Sigmoid colon (tissue), 4 donors: Measurements from ENCODE around the gene PDE6B.

Experiments
- CTCF ChIP-seq, 4 experiments: fragments of 450-650 bp in 3 of 4; fragments of 200-600 bp in 1 of 4; IDR thresholded peaks; one replicate each; pipeline ENCODE4 v1.5.1; 2016 to 2019; ENCODE audit warnings: antibody characterized with exemption in 4 of 4, mild to moderate bottlenecking in 3 of 4, moderate library complexity in 2 of 4
- POLR2AphosphoS5 ChIP-seq, 4 donors: sonication (generic); formaldehyde crosslinking; IDR thresholded peaks; one replicate each; pipeline ENCODE4 v1.6.1; 2017; ENCODE audit warnings: antibody characterized with exemption in 4 of 4

- TF ChIP-seq POLR2AphosphoS5 (IDR thresholded peaks at IDR 0.05) (no peak), CTCF (IDR thresholded peaks at IDR 0.05) (no peak)
Observed at GRCh38 chr4:604131-604530, 21.2 kb upstream of the PDE6B start.
